Left kidney (tissue), 1 donor: Measurements from ENCODE around the gene CMTR1. TPM values are rescaled to one million over a fixed set of nuclear protein-coding genes. Genes with fewer than 3 reads are reported as not detected.

Source experiments
- polyA plus RNA-seq: library from polyadenylated mRNA; unstranded; fragments of 120-200 nt; gene quantifications from one replicate; pipeline ENCODE4 v1.2.1, GENCODE V29; 2013; ENCODE audit not compliant: insufficient read length

Gene CMTR1
- polyA plus RNA-seq, 1 donor = 53.8 TPM

Other genes with a start within 250 kb of the CMTR1 start
- 15.2 TPM for gene TBC1D22B, start 175.4 kb upstream of the CMTR1 start, polyA plus RNA-seq
- gene TMEM217, start 175.1 kb upstream of the CMTR1 start, polyA plus RNA-seq = 1.9 TPM
- 31.0 TPM for gene RNF8, start 79.2 kb upstream of the CMTR1 start, polyA plus RNA-seq
- 23.3 TPM for gene CCDC167, start 66.7 kb downstream of the CMTR1 start, polyA plus RNA-seq